Esophagus squamous epithelium (tissue), 5 donors: Measurements from ENCODE around the gene PDGFC. TPM values are rescaled to one million over a fixed set of nuclear protein-coding genes. Genes with fewer than 3 reads are reported as not detected.

Source experiments
- DNase-seq: peaks from one replicate; lab custom pipeline; 2025; lab: John Stamatoyannopoulos, UW
- H3K27ac ChIP-seq, 4 donors: fragments of 200-600 bp; sonication (generic); one replicate each; pipeline ENCODE4 v1.5.1; 2016 to 2019; ENCODE audit warnings: mild to moderate bottlenecking in 1 of 4
- H3K27me3 ChIP-seq, 4 donors: fragments of 200-600 bp; sonication (generic); 1 replicate in 3 of 4; 2 replicates in 1 of 4; pipeline versions ENCODE4 v1.5.1 to v1.6.0; 2017 to 2021; ENCODE audit warnings: antibody characterized with exemption in 1 of 4
- H3K36me3 ChIP-seq, 3 donors: fragments of 200-600 bp; sonication (generic); one replicate each; pipeline ENCODE4 v1.5.1; 2016 to 2019
- H3K4me1 ChIP-seq, 3 donors: fragments of 200-600 bp; sonication (generic); one replicate each; pipeline ENCODE4 v1.5.1; 2017 to 2019
- H3K4me3 ChIP-seq, 4 donors: fragments of 200-600 bp; sonication (generic); 1 replicate in 3 of 4; 2 replicates in 1 of 4; pipeline ENCODE4 v1.5.1; 2016 to 2019; ENCODE audit warnings: mild to moderate bottlenecking in 2 of 4, moderate library complexity in 1 of 4
- H3K9me3 ChIP-seq, 3 donors: fragments of 200-600 bp; sonication (generic); one replicate each; pipeline ENCODE4 v1.5.1; 2016 to 2019
- POLR2A ChIP-seq, 4 donors: fragments of 450-650 bp; IDR thresholded peaks; one replicate each; pipeline ENCODE4 v1.6.1; 2017; ENCODE audit warnings: antibody characterized with exemption in 4 of 4, mild to moderate bottlenecking in 4 of 4, moderate library complexity in 3 of 4
- WGBS, 2 donors: methylation state at CpG; one replicate each; pipeline ENCODE4 v1.1.5; 2018; 5-methylcytosine and 5-hydroxymethylcytosine counted together
- intact Hi-C: fragments of 100-400 bp; cut with DNase I; formaldehyde crosslinking; loops from one replicate; pipeline ENCODE4 v1.15.0; 2022
- total RNA-seq, 4 donors: library from RNA; depleted of rRNA; stranded (reverse); fragments of >200 nt; gene quantifications; one replicate each; pipeline ENCODE4 v1.1.0, GENCODE V29; 2016
- TF ChIP-seq, protein P1 (sequence below), 6 experiments: fragments of 450-650 bp in 4 of 6; fragments of 200-600 bp in 2 of 6; sonication (generic) in 2 of 6; IDR thresholded peaks; one replicate each; pipeline ENCODE4 v1.5.1; 2016 to 2019; ENCODE audit warnings: antibody characterized with exemption in 6 of 6, mild to moderate bottlenecking in 4 of 6, moderate library complexity in 4 of 6
- donor health status: DM: yes; HTN: yes; CAD: no.

PDGFC gene
- total RNA-seq, 4 donors from 2014 or later = 2.9 to 22.1 (median 7.7) TPM

DNA sequence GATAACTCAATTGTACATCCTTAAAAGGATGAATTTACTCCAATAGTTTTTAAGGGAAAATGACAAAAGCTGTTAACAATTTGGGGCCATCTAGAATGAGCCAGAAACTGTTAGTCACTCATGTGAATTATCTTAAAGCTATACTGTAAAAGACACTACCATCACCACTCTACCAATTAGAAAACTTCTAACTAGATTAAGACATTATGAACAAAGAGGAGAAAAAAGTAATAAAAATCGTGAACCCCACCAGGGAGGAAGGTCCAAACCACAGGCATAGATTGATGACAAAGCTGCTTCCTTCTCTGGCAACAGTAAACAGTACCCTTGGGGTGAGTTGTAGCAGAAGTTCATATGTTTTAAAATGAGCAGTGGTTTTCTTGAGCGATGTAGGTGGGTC, 106.1 kb downstream of the PDGFC start:
- TF ChIP-seq, protein P1, sequence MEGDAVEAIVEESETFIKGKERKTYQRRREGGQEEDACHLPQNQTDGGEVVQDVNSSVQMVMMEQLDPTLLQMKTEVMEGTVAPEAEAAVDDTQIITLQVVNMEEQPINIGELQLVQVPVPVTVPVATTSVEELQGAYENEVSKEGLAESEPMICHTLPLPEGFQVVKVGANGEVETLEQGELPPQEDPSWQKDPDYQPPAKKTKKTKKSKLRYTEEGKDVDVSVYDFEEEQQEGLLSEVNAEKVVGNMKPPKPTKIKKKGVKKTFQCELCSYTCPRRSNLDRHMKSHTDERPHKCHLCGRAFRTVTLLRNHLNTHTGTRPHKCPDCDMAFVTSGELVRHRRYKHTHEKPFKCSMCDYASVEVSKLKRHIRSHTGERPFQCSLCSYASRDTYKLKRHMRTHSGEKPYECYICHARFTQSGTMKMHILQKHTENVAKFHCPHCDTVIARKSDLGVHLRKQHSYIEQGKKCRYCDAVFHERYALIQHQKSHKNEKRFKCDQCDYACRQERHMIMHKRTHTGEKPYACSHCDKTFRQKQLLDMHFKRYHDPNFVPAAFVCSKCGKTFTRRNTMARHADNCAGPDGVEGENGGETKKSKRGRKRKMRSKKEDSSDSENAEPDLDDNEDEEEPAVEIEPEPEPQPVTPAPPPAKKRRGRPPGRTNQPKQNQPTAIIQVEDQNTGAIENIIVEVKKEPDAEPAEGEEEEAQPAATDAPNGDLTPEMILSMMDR (IDR thresholded peaks at IDR 0.05) = no peak
- TF ChIP-seq POLR2A (IDR thresholded peaks at IDR 0.05) = no peak
- no peaks in the 10 kb centered on the region for H3K36me3 ChIP-seq
- no peak for DNase-seq
- intact Hi-C loops = no loop called here
- H3K4me1 ChIP-seq = no peaks in the 10 kb centered on the region
- 51 to 69% methylated on average over 2 of the region's 2 CpGs for WGBS, 2 donors
- no peaks in the 10 kb centered on the region for H3K27me3 ChIP-seq
- H3K27ac ChIP-seq = no peak overlapping the region
- H3K4me3 ChIP-seq = no peak overlapping the region
- H3K9me3 ChIP-seq = no peaks in the 10 kb centered on the region

DNA sequence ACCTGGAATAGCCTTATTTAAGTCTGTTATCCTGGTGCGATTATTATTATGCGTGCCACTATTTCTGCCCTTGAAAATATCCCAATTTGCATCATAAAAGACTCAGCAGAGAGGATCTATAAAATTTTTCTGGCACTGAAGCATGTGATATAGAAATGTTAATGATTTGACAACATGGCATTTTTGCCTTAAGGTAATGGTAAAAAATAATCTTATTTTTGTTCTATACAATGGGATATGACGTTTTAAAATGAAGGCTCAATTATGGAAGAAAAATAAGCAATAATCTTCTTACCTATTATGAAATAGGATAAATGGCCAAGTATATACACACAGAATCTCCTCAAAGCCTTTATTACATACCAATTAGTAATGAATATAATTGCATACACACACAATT, 113.5 kb downstream of the PDGFC start:
- H3K36me3 ChIP-seq = no peaks in the 10 kb centered on the region
- no peak for DNase-seq
- no peaks in the 10 kb centered on the region for H3K9me3 ChIP-seq
- no peaks in the 10 kb centered on the region for H3K4me1 ChIP-seq
- H3K4me3 ChIP-seq = no peak overlapping the region
- no peak for TF ChIP-seq POLR2A (IDR thresholded peaks at IDR 0.05)
- TF ChIP-seq, protein P1 (IDR thresholded peaks at IDR 0.05) = no peak
- no peaks in the 10 kb centered on the region for H3K27me3 ChIP-seq
- no peak overlapping the region for H3K27ac ChIP-seq
- 81% methylated on average over 3 of the region's 3 CpGs for WGBS, 2 donors
- intact Hi-C loops = no loop called here

DNA sequence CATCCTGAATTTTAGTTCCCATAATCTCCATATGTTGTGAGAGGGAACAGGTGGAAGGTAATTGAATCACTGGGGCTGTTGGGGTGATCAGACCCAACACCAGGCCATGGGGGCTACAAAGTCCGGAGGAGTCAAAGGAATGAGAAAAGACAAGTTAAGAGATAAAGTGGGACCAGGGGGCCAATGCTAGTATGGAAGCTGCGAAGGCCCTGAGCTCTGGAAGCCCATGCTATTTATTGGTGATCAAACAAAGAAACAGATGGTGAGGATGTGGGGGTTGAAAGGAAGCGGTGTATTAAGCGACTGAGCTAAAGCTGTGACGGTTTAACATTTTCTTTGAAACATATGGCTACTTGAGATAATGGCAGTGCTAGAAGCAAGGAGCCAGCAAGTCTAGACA, 132.8 kb downstream of the PDGFC start:
- Histone ChIP-seq H3K4me1 (no peaks in the 10 kb centered on the region), H3K4me3 (no peak overlapping the region), H3K36me3 (peaks cover 0 to 13% (median 0%) of the 10 kb centered on the region in 3 donors), H3K27ac (no peak overlapping the region), H3K9me3 (peaks cover 0 to 29% (median 23%) of the 10 kb centered on the region in 3 donors), H3K27me3 (no peaks in the 10 kb centered on the region)
- TF ChIP-seq, protein P1 (IDR thresholded peaks at IDR 0.05) = no peak
- no peak for TF ChIP-seq POLR2A (IDR thresholded peaks at IDR 0.05)
- DNase-seq = no peak
- intact Hi-C loops = no loop called here
- WGBS, 2 donors = 88 to 96% methylated on average over 5 of the region's 5 CpGs

DNA sequence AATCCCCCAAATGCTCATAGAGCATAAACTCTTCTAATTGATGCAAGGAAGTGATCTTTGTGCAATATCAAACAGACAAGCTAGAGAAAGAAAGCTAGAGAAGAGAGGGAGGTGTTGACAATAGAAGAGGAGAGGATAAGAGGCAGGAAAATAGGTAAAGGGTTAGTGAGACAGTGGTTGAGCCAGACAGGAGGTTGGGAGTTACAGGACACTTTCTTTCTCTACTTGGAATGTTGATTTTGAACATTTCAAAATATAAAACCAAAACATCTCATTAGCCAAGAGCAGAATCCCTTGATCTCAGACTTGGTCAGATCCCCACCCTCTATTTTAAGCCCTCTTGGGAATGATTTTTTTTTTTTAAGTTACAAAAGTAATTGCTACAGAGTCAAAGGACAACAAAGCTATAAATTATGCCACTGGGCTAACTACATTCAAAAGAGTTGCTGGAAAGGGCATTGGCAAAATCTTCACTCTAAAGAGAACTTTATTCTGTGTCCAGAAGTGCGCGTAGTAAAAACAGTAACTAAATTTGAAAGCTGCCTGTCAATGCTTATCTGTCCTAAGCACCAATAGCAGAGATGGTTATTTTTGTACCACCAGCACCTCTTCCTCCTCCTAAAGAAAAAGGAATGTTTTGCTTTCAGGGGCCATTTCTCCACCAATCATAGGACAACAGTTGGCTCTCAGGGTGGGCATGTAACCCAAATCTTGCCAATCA, 133.8 kb downstream of the PDGFC start:
- H3K4me3 ChIP-seq = no peak overlapping the region
- TF ChIP-seq POLR2A (IDR thresholded peaks at IDR 0.05) = no peak
- TF ChIP-seq, protein P1 (IDR thresholded peaks at IDR 0.05) = no peak
- 89 to 100% methylated on average over 2 of the region's 2 CpGs for WGBS, 2 donors

DNA sequence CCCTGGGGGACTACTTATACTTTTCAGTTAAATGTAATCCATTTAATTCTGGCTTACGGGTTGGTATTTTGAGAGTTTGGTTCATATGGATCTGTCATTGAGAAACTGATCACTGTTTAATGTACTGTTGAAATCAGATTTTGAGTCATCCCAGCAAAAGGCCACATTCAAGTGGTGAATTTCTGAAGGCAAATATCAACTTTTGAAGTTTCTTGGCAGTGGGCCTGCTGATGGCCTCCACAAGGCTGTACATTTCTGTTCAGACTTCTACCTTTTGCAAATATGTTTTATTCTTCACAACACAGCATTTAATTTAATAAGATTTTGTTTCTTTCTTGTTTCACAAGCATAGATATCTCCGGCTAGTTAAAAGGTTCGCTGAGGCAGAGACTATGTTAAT, 138.7 kb downstream of the PDGFC start:
- H3K27me3 ChIP-seq = no peaks in the 10 kb centered on the region
- intact Hi-C loops = no loop called here
- no peak overlapping the region for H3K4me3 ChIP-seq
- peaks cover 0 to 2% (median 0%) of the 10 kb centered on the region in 3 donors for H3K9me3 ChIP-seq
- peaks cover 0 to 13% (median 0%) of the 10 kb centered on the region in 3 donors for H3K4me1 ChIP-seq
- DNase-seq = no peak
- WGBS, 2 donors = 86 to 94% methylated on average over 3 of the region's 3 CpGs
- no peak for TF ChIP-seq POLR2A (IDR thresholded peaks at IDR 0.05)
- TF ChIP-seq, protein P1 (IDR thresholded peaks at IDR 0.05) = no peak
- H3K36me3 ChIP-seq = no peaks in the 10 kb centered on the region
- H3K27ac ChIP-seq = no peak overlapping the region

More for the DNA sequence above, 133.8 kb downstream of the PDGFC start:
- no peak overlapping the region for H3K27ac ChIP-seq
- intact Hi-C loops = no loop called here
- DNase-seq = no peak
- H3K36me3 ChIP-seq = peaks cover 0 to 13% (median 0%) of the 10 kb centered on the region in 3 donors
- no peaks in the 10 kb centered on the region for H3K27me3 ChIP-seq
- H3K4me1 ChIP-seq = no peaks in the 10 kb centered on the region
- H3K9me3 ChIP-seq = peaks cover 0 to 29% (median 23%) of the 10 kb centered on the region in 3 donors
